Measurements from ENCODE around the gene PPFIBP2. TPM values are rescaled to one million over a fixed set of nuclear protein-coding genes. Genes with fewer than 3 reads are reported as not detected.

PPFIBP2 gene
- total RNA-seq, 1 experiment from 2014 or later = 13.9 TPM

GRCh38 chr11:7611411-7611810 is 97.6 kb downstream of the PPFIBP2 start:
- intact Hi-C loops (cut with micrococcal nuclease; ENCODE audit: unreplicated experiment) = loop anchor here (5.0 kb wide), 1 partner anchor 46 kb away; no protein-coding TSS in a partner anchor
- Histone ChIP-seq H2AFZ (no peak overlapping the region), H3K4me2 (peak overlapping the region; percentile 74), H3F3A (ENCODE audit: insufficient read depth, low read depth) (peaks cover 36% of the 10 kb centered on the region), H3K36me3 (ENCODE audit: low read depth) (no peaks in the 10 kb centered on the region), H3K27me3 (ENCODE audit: insufficient read depth, low read depth) (no peaks in the 10 kb centered on the region), H3K4me1 (replicated peaks; ENCODE audit: insufficient read depth) (peaks cover 48% of the 10 kb centered on the region), H4K20me1 (ENCODE audit: insufficient read depth) (no peaks in the 10 kb centered on the region), H3K27ac (peak overlapping the region; percentile 85), H3K9me3 (ENCODE audit: insufficient read depth, low read depth) (no peaks in the 10 kb centered on the region), H3K9me2 (ENCODE audit: insufficient read depth) (no peaks in the 10 kb centered on the region), H3K79me2 (ENCODE audit: low read depth) (no peaks in the 10 kb centered on the region; the same call in 1 of the 2 replicates), H3K4me3 (no peak overlapping the region)
- ChIA-PET POLR2A (ENCODE audit: unreplicated experiment) (no interaction called here), CTCF (interaction anchor here (0.6 kb wide), 1 partner anchor 1743 kb away, joined by 3 read pairs; no protein-coding TSS in a partner anchor)
- peak in 1 of 2 experiments; percentile 61 for DNase-seq
- TF ChIP-seq CTCF (conservative IDR thresholded peaks at IDR 0.05) = no peak
- no peak for TF ChIP-seq EZH2 (IDR thresholded peaks at IDR 0.05; ENCODE audit: low read depth)
- no TSS peak for BruUV-seq (replicated peaks)

GRCh38 chr11:7612056-7612660 is 98.4 kb downstream of the PPFIBP2 start:
- H3K27me3 ChIP-seq (ENCODE audit: insufficient read depth, low read depth) = no peaks in the 10 kb centered on the region
- ChIA-PET CTCF (interaction anchor here (0.6 to 1.0 kb wide), 2 partner anchors 40 to 1742 kb away, joined by 3 to 4 read pairs; no protein-coding TSS in a partner anchor), POLR2A (ENCODE audit: unreplicated experiment) (no interaction called here)
- intact Hi-C loops (cut with micrococcal nuclease; ENCODE audit: unreplicated experiment) = loop anchor here (1.0 to 5.0 kb wide), 2 partner anchors 8 to 45 kb away; no protein-coding TSS in a partner anchor
- H3F3A ChIP-seq (ENCODE audit: insufficient read depth, low read depth) = peaks cover 29% of the 10 kb centered on the region
- DNase-seq = peak; percentile 38 to 66
- no peaks in the 10 kb centered on the region for H3K36me3 ChIP-seq (ENCODE audit: low read depth)
- no peak overlapping the region for H2AFZ ChIP-seq
- peak overlapping the region; percentile 74 for H3K4me2 ChIP-seq
- no peaks in the 10 kb centered on the region; the same call in 1 of the 2 replicates for H3K79me2 ChIP-seq (ENCODE audit: low read depth)
- no peaks in the 10 kb centered on the region for H4K20me1 ChIP-seq (ENCODE audit: insufficient read depth)
- H3K9me2 ChIP-seq (ENCODE audit: insufficient read depth) = no peaks in the 10 kb centered on the region
- no peaks in the 10 kb centered on the region for H3K9me3 ChIP-seq (ENCODE audit: insufficient read depth, low read depth)
- no peak for TF ChIP-seq CTCF (conservative IDR thresholded peaks at IDR 0.05)
- peak overlapping the region; percentile 85 for H3K27ac ChIP-seq
- peak overlapping the region; percentile 7; the same call in 1 of the 2 replicates for H3K4me3 ChIP-seq
- no TSS peak for BruUV-seq (replicated peaks)
- peaks cover 43% of the 10 kb centered on the region for H3K4me1 ChIP-seq (replicated peaks; ENCODE audit: insufficient read depth)

- H3K79me2 ChIP-seq (ENCODE audit: low read depth) = no peaks in the 10 kb centered on the region; the same call in 1 of the 2 replicates
- no peak overlapping the region for H2AFZ ChIP-seq
- peaks cover 38% of the 10 kb centered on the region for H3K4me1 ChIP-seq (replicated peaks; ENCODE audit: insufficient read depth)
- peaks cover 28% of the 10 kb centered on the region for H3F3A ChIP-seq (ENCODE audit: insufficient read depth, low read depth)
- H3K9me2 ChIP-seq (ENCODE audit: insufficient read depth) = no peaks in the 10 kb centered on the region
- H4K20me1 ChIP-seq (ENCODE audit: insufficient read depth) = no peaks in the 10 kb centered on the region
- ChIA-PET POLR2A (ENCODE audit: unreplicated experiment) (no interaction called here), CTCF (interaction anchor here (1.0 kb wide), 1 partner anchor 40 kb away, joined by 4 read pairs; no protein-coding TSS in a partner anchor)
- intact Hi-C loops (cut with micrococcal nuclease; ENCODE audit: unreplicated experiment) = loop anchor here (1.0 to 5.0 kb wide), 2 partner anchors 9 to 44 kb away; no protein-coding TSS in a partner anchor
- no TSS peak for BruUV-seq (replicated peaks)
- peak overlapping the region; percentile 13; the same call in 1 of the 2 replicates for H3K4me3 ChIP-seq
- no peaks in the 10 kb centered on the region for H3K27me3 ChIP-seq (ENCODE audit: insufficient read depth, low read depth)
- peak overlapping the region; percentile 74 for H3K4me2 ChIP-seq
- DNase-seq = peak; percentile 40 to 96
- no peak for TF ChIP-seq EZH2 (IDR thresholded peaks at IDR 0.05; ENCODE audit: low read depth)
- TF ChIP-seq CTCF (conservative IDR thresholded peaks at IDR 0.05) = no peak
- H3K36me3 ChIP-seq (ENCODE audit: low read depth) = no peaks in the 10 kb centered on the region
- H3K27ac ChIP-seq = peak overlapping the region; percentile 85
- no peaks in the 10 kb centered on the region for H3K9me3 ChIP-seq (ENCODE audit: insufficient read depth, low read depth)
These were observed 99.0 kb downstream of the PPFIBP2 start for GRCh38 chr11:7612661-7613393.
